ENCODE results near the gene FMN1. TPM values are rescaled to one million over a fixed set of nuclear protein-coding genes. Genes with fewer than 3 reads are reported as not detected.

The FMN1 gene
- total and polyA plus RNA-seq, 2 of the 13 experiments (the other 11 are each of a cell fraction or from before 2014, with no cell fraction given): 0.20 to 0.60 TPM

DNA sequence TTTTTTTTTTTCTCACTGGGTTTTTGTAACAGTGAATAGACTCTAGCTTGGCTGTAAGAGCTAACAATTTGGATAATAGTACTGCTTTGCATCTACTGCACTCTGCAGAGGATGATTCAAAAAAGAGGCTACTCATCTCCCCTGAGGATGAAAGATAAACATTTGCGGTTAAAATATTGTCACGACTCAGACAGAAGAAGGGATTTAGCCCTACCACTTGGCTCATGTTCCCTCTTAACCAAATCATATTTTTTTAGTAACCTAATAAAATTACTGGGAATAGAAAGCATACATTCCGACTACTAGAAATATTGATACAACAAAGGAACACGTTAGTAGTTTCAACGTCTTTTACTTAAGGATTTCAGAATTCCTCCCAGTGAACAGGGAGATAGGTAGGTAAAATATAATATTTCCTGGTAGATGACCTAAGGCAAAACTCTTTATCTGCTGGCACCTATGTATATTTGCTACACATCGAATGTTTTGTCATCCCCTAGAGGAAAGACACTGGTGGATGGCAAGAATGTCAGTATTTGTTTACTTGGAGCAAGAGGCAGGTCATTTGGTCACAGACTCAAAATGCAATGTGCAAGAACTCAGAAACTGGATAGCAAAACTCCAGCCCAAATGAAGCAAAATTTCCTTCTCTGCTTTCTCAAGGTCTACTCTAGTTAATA lies 365.9 kb downstream of the FMN1 start:
- no peaks in the 10 kb centered on the region for H3K79me2 ChIP-seq (ENCODE audit: insufficient read depth, low read length)
- no peak overlapping the region for H3K9ac ChIP-seq (ENCODE audit: insufficient read depth, low read depth, low read length)
- FAIRE-seq (no peak), DNase-seq (ENCODE audit: low spot score) (no peak), ATAC-seq (no peak)
- intact Hi-C loops (cut with micrococcal nuclease; ENCODE audit: unreplicated experiment): no loop called here
- no peaks in the 10 kb centered on the region for H3K27me3 ChIP-seq (ENCODE audit: control insufficient read depth in 1 of 2, insufficient read depth in 2 of 2, low read length in 2 of 2)
- BruUV-seq (replicated peaks): no TSS peak
- POLR2A ChIA-PET: no interaction called here
- H3K4me3 ChIP-seq (replicated peaks in 1 of 3; ENCODE audit: insufficient read depth in 1 of 3, low read depth in 2 of 3, low read length in 3 of 3): no peak overlapping the region
- no peaks in the 10 kb centered on the region for H4K20me1 ChIP-seq (ENCODE audit: insufficient read depth, low read length)
- H3K9me3 ChIP-seq (ENCODE audit: low read length): no peaks in the 10 kb centered on the region
- H2AFZ ChIP-seq (ENCODE audit: low read length): no peak overlapping the region
- TF ChIP-seq JARID2 (CRISPR knock-in tag; IDR thresholded peaks at IDR 0.05; ENCODE audit: insufficient replicate concordance) (no peak), ZNF549 (CRISPR knock-in tag; IDR thresholded peaks at IDR 0.05) (no peak), ZNF557 (CRISPR knock-in tag; IDR thresholded peaks at IDR 0.05) (no peak), ZNF17 (CRISPR knock-in tag; IDR thresholded peaks at IDR 0.05) (no peak), KLF6 (CRISPR knock-in tag; IDR thresholded peaks at IDR 0.05) (no peak), ZNF567 (CRISPR knock-in tag; IDR thresholded peaks at IDR 0.05; ENCODE audit: borderline replicate concordance) (no peak), ATF5 (CRISPR knock-in tag; IDR thresholded peaks at IDR 0.05; ENCODE audit: low read depth) (no peak), ZNF781 (CRISPR knock-in tag; IDR thresholded peaks at IDR 0.05; ENCODE audit: borderline replicate concordance, not compliant biosample characterization) (no peak), ZNF530 (CRISPR knock-in tag; IDR thresholded peaks at IDR 0.05; ENCODE audit: low read depth) (no peak)
- no peaks in the 10 kb centered on the region for H3K4me1 ChIP-seq (ENCODE audit: insufficient read depth, low read length)
- in situ Hi-C loops (cut with HindIII; ENCODE audit: extremely low pct_ligation_motif_present, low pct_unique_long_range_greater_than_20kb): no loop called here
- H3K27ac ChIP-seq (ENCODE audit: extremely low read length, insufficient read depth, low read length): no peak overlapping the region
- no peaks in the 10 kb centered on the region for H3K36me3 ChIP-seq (replicated peaks in 1 of 2; ENCODE audit: control insufficient read depth in 1 of 2, insufficient read depth in 2 of 2, low read length in 2 of 2)
- CTCF ChIA-PET (ENCODE audit: low intra/inter-chr PET ratio, low total read pairs): no interaction called here
- WGBS (ENCODE audit: low lambda C conversion rate): 65% methylated on average over 6 of the region's 6 CpGs
- no peak overlapping the region for H3K4me2 ChIP-seq (ENCODE audit: low read depth, low read length)

Data from HepG2 (cell line).